Right renal cortex interstitium (tissue), 3 donors: ENCODE results near the gene SEMA5B. TPM values are rescaled to one million over a fixed set of nuclear protein-coding genes. Genes with fewer than 3 reads are reported as not detected.

ENCODE experiments used
- DNase-seq, 3 donors: peaks; one replicate each; pipeline ENCODE4 v3.0.0-alpha.2; 2013; ENCODE audit warnings: low read depth in 3 of 3, low spot score in 2 of 3
- polyA plus RNA-seq, 3 donors: library from polyadenylated mRNA; unstranded; fragments of 120-200 nt; gene quantifications; one replicate each; pipeline ENCODE4 v1.2.1, GENCODE V29; 2013; ENCODE audit not compliant: insufficient read length in 3 of 3

Gene SEMA5B
- polyA plus RNA-seq, 3 donors: 17.5 to 25.6 (median 23.4) TPM

DNA sequence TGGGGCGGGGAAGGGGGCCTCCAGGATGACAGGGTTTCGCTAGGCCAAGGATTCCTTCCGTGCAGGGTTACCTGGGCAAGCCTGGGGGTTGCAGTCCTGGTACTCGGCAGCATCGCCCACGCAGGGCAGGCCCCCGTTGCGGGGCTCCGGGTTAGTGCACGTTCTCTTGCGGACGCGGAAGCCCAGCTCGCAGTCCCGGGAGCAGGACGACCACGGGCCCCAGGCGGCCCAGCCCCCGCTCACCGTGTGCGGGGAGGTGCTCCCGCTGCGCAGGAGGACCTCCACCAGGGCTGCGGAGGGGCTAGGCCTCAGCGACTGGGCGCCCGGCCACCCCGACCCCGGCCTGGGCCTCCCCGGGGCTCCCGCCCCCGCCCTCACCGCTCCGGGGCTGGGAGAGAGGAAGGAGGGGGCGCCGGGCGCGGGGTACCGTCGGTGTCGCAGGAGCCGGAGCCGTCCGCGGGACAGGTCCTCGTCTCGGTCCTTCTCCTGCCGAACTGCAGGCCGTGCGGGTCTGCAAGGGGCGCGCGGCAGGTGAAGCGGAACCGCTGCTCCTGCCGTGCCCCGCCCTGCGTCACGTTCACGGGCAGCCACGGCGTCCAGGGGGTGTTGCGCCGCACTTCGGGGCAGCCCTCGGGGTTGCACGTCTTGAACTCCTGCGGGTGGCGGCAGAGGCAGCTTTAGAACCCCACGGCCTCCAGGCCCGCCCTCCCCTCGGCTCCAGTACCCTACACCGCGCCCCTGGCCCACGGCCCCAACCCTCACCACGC lies 114.6 kb downstream of the SEMA5B start:
- no peak for DNase-seq

DNA sequence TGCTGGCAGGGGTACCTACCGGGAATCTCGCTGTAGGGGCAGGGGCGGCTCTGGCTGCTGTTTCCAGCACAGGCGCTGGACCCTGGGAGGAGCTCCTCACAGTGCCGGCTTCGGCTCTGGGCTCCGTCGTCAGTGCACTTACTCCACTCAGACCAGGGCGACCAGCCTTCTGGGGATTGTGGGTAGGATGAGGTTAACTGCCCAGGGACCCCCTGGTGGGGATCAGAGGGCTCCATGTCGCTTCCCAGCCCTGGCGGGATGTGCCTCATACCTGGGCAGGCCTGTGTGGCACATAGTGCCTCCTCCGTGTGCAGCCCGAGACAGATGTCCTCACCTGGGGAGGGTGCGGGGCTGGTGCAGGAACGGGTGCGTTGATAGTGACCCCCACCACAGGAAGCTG lies 115.7 kb downstream of the SEMA5B start:
- no peak for DNase-seq

- DNase-seq: no peak
Observed at GRCh38 chr3:122908251-122908650, 119.3 kb downstream of the SEMA5B start.

GRCh38 chr3:122907471-122907870 lies 120.1 kb downstream of the SEMA5B start:
- DNase-seq: no peak

GRCh38 chr3:122903171-122903570 lies 124.4 kb downstream of the SEMA5B start:
- DNase-seq: no peak

DNA sequence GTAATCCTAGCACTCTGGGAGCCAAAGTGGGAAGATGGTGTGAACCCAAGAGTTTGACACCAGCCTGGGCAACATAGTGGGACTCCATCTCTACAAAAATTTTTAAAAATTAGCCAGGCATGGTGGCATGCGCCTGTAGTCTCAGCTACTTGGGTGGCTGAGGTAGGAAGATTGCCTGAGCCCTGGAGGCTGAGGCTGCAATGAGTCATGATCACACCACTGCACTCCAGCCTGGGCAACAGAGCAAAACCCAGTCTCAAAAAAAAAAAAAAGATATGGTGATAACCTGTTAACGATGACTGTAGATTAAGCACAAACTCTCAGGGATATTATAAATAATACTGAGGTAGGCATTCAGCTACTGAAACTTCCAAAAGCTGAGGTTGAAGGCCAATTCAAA lies 125.2 kb downstream of the SEMA5B start:
- DNase-seq: no peak

DNA sequence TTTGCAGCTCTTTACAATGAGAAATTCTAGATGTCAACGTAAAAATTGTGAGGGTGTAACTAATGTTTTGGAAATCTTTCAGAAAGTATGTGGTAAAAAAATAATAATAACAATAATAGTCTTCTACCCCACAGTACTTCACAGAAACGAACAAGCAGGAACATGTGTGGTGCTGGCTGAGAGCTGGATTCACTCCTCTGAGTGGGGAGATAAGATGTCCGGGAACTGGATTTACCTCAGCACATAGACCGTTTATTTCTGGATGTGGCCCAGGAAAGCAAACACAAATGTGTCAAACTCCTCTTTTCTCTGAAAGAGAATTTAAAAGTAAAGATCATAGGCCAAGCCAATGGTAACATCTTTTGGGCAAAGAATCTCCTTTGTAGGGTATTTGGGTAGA lies 129.3 kb downstream of the SEMA5B start:
- DNase-seq: no peak

DNA sequence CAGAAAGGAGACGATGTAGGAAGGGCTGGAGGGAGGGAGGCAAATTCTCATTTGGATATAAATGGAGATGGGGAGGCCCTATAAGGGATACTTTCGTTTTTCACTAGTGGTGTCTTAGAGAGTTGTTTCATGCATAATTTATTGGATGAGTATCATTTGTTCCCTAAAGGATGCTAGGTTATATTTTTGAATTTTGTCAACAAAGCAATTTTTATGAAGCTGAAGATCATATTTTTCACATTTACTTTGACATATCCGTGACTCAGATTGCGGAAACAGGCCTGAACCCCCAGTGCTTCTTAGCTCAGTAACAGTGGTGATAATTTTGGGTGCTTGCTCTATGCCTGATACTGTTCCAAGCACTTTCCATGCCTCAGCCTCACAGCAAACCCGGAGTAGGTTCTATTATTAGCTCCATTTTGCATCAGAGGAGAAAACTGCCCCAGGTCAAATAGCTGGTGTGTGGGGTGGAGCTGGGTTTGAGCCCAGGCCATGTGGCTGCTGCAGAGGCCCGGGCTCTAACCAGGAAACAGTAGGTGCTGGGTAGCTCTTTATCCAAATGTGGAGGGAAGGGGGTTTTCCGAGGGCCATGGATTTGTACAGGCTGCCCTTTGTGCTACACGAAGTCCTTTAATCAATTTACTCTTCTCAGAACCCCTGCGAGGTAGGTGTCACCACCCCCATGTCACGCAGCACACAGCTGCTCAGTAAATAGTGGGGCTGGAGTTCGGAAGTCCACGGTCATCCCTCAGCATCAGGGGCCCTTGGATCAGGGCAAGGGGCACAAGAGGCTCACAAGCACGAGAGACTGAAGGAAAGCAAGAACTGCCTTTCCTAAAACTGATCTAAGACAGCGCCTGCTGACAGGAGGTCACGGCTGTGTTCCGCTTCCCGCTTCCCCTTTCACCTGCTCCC lies 133.6 kb downstream of the SEMA5B start:
- DNase-seq: no peak

GRCh38 chr3:122893282-122893681 lies 134.3 kb downstream of the SEMA5B start:
- no peak for DNase-seq

GRCh38 chr3:122892118-122892960 lies 135.2 kb downstream of the SEMA5B start:
- DNase-seq: no peak

GRCh38 chr3:122890720-122891220 lies 136.8 kb downstream of the SEMA5B start:
- DNase-seq: no peak

GRCh38 chr3:122890077-122890719 lies 137.4 kb downstream of the SEMA5B start:
- DNase-seq: no peak

DNA sequence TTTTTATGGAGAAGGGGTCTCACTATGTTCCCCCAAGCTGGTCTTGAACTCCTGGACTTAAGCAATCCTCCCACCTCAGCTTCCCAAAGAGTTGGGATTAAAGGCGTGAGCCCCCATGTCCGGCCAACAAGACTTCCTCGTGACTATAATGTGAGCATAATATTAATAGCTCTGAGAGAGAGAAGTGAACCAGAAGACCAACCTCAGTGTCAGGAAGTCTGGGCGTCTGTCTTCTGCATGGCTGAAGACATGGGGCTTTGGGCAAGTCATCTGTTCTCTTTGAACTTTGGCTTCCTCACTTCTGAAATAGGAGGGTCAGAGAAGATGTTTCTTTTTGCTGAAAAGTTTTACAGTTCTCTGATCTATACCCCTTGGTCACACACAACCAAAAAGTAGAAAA lies 140.6 kb downstream of the SEMA5B start:
- no peak for DNase-seq

GRCh38 chr3:122886251-122886650 lies 141.3 kb downstream of the SEMA5B start:
- DNase-seq: no peak

- DNase-seq: no peak
Observed at GRCh38 chr3:122882361-122882947, 145.1 kb downstream of the SEMA5B start.

DNA sequence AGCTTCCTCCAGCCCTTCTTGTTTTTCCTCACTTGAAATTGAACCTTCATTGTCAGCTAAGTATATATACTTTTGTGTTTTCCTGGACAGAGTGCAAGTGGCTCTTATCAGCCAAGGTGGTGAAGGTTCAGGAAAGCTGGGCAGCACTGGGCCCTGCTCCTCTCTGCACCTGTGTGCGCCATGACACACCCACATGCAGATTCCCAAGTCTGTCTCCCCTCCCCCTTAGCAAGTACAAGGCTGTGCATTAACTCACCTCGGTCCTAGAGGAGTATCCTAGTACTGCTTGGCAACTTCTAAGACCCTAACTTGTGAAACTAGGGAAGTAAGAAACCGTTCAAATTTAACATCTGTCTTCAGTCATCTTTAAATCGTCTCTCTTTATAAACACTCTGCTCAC lies 146.9 kb downstream of the SEMA5B start:
- no peak for DNase-seq

- DNase-seq: no peak
Observed at GRCh38 chr3:122880173-122880572, 147.4 kb downstream of the SEMA5B start.

- DNase-seq: no peak
Observed at GRCh38 chr3:122875547-122876127, 151.9 kb downstream of the SEMA5B start.

DNA sequence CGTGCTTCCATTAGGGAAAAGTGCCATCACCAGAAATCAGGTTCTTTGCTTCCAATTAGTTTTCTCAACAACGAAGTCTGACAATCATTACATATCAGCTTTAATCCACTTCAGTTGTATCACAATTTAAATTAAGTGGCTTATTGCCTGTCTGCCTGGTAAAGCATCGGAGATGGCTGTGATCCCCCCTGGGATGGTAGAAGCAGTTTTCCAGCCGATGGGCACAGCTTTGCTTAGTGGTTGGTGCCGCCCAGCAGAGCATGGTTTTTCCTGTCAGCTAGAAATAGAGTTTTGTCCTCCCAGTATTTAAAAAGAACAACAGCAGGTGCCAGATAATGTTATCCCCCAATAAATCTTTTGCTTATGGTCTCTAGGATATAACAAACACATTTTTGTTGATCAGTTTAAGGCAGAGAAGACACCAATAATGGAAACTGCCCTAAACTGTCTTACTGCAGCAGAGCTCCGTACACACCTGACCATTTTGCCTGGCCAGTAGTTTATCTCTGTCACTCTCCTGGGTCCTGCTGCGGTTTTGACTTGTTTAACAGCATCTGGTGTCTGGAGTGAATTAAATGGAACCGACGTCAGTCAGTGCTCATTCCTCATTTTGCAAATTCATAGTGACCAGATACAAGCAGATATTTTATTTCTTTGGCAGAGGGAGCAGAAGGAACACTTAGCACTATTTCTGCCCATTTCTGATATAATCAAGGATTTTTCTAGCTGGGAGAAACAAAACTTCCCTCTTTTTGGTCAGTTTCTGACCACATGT lies 153.6 kb downstream of the SEMA5B start:
- DNase-seq: no peak
